ENCODE measurements around the gene MCU.

DNA sequence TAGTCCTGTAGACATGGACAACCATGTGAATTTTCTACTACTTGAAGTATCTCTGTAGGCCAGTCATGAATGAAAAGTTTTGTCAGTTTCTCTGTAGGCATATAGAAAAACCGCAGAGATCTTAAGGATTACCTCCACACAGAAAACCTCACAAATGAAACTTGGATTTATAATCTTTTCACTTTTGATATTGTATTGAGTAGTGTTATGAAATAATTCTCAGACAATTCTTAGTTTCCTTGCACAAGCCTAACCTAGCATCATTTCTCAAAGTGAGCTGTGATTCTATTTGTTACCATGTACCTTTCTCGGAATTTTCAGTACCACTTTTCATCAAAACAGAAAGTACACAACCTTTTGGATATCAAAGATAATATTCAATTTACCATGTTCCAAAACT is 150.2 kb downstream of the MCU start:
- TF ChIP-seq CTCF (IDR thresholded peaks at IDR 0.05) = no peak
- no peak for TF ChIP-seq EZH2 (IDR thresholded peaks at IDR 0.05; ENCODE audit: borderline replicate concordance, insufficient read depth, low read depth, low read length, poor library complexity, severe bottlenecking)

Measured in B cell (primary cell).